AG08396 (cell line): Measurements from ENCODE around the gene AVPR1B.

Source experiments
- DNase-seq: peaks from one replicate; pipeline ENCODE4 v3.0.0; 2012; ENCODE audit warnings: low spot score, mixed read lengths

The AVPR1B gene

DNA sequence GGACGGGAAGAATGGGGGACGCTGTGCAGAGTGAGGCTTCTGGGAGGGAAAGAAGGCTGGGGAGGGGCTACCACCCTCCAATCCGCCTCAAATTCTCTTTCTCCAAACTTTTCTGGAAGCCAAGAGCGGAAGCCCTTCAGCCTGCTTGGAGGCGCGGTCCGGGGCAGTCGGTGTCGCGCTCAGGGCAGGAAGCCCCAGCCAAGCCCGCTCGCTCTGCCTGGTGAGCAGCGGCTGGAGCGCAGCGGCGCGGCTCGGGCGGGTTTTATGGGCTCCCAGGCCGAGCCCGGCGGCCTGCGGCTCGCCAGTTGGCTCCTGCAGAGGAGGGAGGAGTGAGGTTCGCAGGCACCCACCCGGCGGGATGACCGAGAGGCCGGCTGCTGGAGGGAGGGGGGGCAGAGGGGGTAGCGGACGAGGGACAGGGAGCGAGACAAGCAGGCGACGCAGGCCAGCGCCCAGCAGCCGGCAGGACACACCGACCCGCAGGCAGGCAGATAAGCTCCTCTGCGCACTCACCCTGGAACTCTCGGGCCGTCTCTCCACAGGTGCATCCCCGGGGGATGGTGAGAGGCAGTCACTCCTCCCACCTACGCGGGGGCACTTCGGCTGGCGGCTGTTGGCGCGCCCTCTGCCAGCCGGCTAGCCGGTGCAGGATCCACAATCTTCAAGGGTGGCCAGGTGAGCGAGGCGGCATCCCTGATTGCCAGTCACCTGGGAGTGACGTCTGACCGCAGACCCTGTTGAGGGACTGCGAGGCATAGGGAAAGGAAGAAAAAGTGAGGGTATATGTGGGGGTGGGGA lies at the start of gene AVPR1B:
AVPR1B (minus strand) TSS at position 238 of the 798 bp plus-strand sequence. CDS start 498 bp downstream, outside the sequence.
- peak; percentile 63 for DNase-seq

GRCh38 chr1:206145771-206146290 lies 28.6 kb upstream of the AVPR1B start:
- DNase-seq: no peak

- DNase-seq: no peak
Observed at GRCh38 chr1:206144605-206145004, 27.4 kb upstream of the AVPR1B start.

GRCh38 chr1:206143537-206144172 lies 26.5 kb upstream of the AVPR1B start:
- no peak for DNase-seq

DNA sequence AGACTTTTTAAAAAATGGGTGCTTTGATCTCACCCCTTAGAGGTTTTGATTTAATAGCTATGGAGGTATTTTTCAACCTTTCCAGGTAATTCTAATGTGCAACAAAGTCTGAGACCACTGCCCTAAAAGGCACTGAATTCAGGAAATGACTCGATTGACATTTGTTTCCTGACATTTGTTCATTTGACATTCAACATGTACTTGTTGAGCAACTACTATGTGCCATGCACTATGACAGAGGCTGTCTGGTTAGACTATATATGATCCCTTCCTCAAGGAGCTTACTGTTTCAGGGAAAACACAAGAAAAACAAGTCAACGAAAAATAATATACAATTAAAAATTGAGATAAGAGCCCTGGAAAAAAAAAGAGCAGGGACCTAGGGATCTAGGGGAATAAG lies 25.6 kb upstream of the AVPR1B start:
- no peak for DNase-seq

DNA sequence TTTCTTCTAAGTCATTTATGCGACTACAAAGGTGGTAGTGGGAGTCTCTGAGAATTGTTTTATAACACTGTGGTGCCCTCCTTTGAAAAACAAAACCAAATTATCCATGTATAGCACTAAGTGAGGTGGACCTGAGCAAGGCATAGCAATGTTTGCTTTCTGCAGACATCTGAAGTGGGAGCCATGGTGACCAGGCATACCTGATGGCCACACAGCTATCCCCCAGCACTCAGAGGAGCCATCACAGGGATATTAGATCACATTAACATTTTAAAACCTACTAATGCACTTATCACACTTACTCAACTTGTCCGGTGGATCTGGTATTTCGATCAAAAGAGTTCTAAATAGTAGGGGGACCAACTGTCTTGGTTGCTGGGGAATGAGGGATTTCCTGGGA lies 24.8 kb upstream of the AVPR1B start:
- DNase-seq: no peak

DNA sequence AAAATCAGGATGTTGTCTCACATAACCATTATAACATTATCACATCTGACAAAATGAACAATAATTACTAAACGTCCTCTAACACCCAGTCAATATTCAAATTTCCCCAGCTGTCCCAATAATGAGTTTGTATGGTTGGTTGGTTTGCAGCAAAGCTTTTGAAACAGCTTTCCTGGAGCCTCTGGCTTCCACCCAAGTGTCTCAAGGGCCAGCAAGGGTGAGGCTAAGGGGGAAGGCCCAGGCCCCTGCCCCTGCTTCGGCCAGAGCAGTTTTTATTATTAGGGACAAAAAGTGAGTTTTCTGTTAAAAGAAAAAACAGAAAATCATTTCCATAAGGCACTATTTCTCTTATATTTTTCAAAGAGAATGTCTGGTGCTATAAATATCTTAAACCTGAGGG lies 19.1 kb upstream of the AVPR1B start:
- no peak for DNase-seq

- no peak for DNase-seq
Observed at GRCh38 chr1:206135248-206135647, 18.1 kb upstream of the AVPR1B start.

GRCh38 chr1:206133751-206134415 lies 16.7 kb upstream of the AVPR1B start:
- DNase-seq: no peak

GRCh38 chr1:206131037-206131436 lies 13.8 kb upstream of the AVPR1B start:
- DNase-seq: no peak

DNA sequence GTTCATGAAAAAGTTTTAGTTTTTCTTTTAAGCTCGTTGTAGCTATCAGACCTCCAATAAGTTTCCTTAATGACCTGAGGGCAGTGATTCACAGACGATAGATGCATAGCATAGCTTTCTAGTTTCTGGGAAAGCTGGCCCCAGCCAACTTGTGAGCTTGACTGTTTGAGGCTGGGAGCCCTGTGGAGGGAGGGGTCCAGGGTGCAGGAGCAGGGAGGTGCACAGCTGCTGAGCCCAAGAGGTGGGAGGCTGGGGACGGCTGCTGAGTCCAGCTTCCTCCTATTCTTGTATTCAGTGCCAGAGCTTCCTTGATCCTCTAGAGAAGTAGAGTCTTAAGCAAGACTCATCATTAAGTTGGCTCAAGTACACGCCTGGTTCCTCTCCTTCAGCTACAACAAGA lies 11.0 kb upstream of the AVPR1B start:
- DNase-seq: no peak

DNA sequence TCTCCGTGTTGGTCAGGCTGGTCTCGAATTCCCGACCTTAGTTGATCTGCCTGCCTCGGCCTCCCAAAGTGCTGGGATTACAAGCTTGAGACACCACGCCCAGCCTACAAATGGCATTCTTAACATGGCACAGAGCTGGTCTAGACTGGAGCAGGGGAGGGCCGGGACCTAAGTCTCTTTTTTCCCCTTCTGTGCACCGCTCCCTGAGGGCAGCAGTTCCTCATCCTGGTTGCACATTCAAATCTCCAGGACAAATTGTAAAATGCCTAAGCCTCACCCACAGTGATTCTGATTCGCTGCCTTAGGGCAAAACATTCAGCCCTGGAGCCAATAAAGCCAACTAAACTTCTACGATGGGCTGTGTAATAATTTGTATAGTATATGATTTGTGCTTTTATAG lies 10.1 kb upstream of the AVPR1B start:
- DNase-seq: no peak

GRCh38 chr1:206125346-206125745 lies 8.2 kb upstream of the AVPR1B start:
- no peak for DNase-seq

GRCh38 chr1:206122686-206123085 lies 5.5 kb upstream of the AVPR1B start:
- DNase-seq: no peak

DNA sequence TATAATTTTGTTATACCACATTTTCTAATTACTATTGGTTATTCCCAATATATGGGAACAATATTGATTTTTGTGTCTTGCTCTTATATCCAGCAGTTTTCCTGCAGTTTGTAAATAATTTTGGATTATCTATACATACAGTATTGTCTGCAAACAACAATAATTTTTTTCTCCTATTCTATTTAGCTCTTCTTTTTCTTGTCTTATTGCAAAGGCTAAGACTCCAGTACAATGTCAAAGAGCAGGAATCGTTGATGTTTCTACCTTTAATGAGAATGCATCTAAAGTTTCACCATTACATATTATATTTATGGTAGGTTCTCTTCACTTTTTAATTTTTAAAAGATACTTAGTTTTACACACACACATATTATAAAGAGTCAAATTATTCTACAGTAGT lies 4.1 kb upstream of the AVPR1B start:
- DNase-seq: no peak

- DNase-seq: no peak
Observed at GRCh38 chr1:206120406-206120805, 3.2 kb upstream of the AVPR1B start.

- DNase-seq: no peak
Observed at GRCh38 chr1:206116873-206117150, 376 bp downstream of the AVPR1B start.

GRCh38 chr1:206116191-206116872 lies 856 bp downstream of the AVPR1B start:
- no peak for DNase-seq

DNA sequence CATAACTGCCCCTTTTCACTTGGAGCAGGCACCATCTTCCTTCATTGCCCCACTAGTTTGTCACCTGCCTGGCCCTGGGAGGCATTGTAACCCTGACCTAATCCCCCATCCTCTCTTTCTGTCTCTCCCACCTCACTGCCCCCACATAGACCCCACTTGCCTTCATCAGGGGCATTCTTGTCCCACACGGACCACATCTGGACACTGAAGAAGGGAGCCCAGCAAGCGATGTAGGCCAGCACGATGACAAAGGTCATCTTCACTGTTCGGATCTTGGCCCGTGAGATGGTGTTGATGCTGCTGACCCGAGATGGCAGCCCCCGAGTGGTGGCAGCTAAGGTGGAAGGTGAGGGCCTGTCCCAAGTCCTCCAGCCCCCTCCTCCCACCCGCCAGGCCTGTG lies 1.4 kb downstream of the AVPR1B start:
- DNase-seq: no peak

DNA sequence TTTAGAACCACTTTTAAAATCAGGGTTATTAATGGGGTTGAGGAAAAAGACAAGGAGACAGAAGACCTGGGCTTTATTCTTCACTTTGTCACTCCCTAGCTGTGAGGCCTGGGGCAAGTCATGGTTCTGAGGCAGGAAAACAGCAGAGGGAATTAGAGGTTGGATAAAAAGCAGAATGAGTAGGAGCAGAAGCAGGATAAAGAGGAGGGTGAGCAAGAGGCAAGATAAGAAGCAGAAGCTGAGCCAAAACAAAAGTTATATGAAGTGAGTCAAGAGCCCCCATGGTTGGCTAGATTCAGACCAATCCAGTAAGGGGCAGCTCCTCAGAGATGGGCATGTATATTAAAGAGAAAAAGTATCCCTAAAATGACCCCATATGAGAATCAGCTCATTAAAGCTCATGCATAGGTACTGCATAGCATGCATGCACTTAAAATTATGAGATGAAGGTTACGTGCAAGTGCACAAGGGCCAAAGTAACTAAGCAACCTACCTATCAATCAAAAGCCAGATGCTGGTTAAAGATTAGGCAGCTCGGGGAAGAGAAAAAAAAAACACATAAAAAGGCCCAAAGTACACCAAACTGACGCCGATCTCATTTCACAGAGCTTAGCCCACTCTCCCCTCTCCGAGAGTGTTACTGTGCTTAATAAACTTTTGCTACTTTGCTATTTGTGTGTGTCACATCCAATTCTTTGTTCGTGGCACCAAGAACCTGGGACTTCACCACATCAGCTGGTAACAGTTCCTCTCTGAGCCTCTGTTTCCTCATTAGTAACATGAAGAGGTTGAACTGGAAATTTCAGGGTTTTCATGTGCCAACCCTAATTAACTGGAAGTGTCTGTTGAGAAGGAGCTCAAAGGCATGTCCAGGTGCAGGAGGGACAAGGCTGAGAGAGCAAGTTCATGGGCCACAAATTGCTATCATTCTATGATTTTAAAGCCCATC lies 2.2 kb downstream of the AVPR1B start:
- no peak for DNase-seq

DNA sequence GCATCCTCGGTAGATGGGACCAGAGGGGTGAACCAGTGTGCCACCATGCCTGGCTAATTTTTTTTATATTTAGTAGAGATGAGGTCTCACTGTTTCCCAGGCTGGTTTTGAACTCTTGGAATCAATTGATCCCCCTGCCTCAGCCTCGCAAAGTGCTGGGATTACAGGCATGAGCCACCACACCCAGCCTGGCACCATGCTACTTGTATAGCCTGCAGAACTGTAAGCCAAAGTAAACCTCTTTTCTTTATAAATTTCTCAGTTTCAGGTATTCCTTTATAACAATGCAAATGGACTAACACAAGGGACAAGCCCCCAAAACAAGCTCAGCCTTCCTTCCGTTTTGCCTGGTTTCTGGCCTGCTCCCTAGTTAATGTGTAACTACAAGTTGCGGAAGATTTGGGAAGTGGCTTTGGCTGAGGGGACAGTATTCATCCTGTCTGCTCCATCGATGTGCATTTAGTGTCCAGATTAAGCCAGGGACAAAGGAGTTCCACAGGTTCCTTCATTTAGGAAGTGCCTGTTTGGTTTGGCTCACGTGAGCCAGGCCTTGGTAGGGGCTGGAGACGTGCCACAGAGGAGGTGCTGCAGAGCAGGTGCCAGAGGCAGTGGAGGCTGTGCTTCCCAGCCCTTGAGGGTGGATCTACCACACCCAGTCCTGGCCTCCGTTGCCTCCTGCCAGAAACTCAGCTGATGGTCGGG lies 4.4 kb downstream of the AVPR1B start:
- DNase-seq: no peak
